BE2C (cell line): ENCODE measurements around the gene SBF1.

Source experiments
- DNase-seq: peaks from one replicate; pipeline ENCODE4 v3.0.0-alpha.2; 2020
- H3K27me3 ChIP-seq: fragments of 250-450 bp; sonication (Bioruptor Pico); 2 replicates; pipeline ENCODE4 v1.5.1; 2020; ENCODE audit warnings: mild to moderate bottlenecking
- H3K36me3 ChIP-seq: fragments of 250-450 bp; sonication (Bioruptor Pico); 2 replicates; pipeline ENCODE4 v1.5.1; 2020; ENCODE audit warnings: mild to moderate bottlenecking
- H3K4me1 ChIP-seq: fragments of 250-450 bp; sonication (Bioruptor Pico); 2 replicates; pipeline ENCODE4 v1.5.1; 2020
- H3K4me3 ChIP-seq: 2 replicates; pipeline ENCODE4 v1.5.1; 2011; ENCODE audit warnings: low read depth, low read length
- H3K9me3 ChIP-seq: fragments of 250-450 bp; sonication (Bioruptor Pico); 2 replicates; pipeline ENCODE4 v1.5.1; 2020
- CTCF ChIP-seq: IDR thresholded peaks from 2 replicates; pipeline ENCODE4 v1.5.1; 2012; ENCODE audit warnings: mild to moderate bottlenecking, low read depth, low read length

SBF1 gene

GRCh38 chr22:50454556-50455075 is 20.2 kb downstream of the SBF1 start:
- Histone ChIP-seq H3K9me3 (no peaks in the 10 kb centered on the region), H3K4me1 (no peaks in the 10 kb centered on the region), H3K27me3 (no peaks in the 10 kb centered on the region), H3K4me3 (no peak overlapping the region), H3K36me3 (peaks cover 47% of the 10 kb centered on the region)
- TF ChIP-seq CTCF = no peak
- no peak for DNase-seq

DNA sequence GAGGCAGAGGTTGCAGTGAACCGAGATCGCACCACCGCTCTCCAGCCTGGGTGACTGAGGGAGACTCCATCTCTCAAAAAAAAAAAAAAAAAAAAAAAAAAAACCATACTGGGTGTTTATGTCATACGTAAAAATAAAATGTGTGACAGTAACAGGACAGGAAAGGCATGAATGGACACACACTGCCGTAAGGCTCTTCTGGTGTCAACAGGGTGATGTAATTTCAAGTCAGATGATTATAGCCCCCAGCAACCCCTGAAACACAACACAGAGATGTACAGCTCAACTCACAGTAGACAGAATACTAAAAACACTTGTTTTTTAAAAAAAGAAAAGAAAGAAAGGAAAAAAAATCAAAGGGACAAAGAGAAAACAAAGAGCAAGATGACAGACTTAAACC is 22.2 kb downstream of the SBF1 start:
- Histone ChIP-seq H3K36me3 (peaks cover 46% of the 10 kb centered on the region), H3K4me3 (no peak overlapping the region)
- no peak for DNase-seq

GRCh38 chr22:50447576-50448551 is 27.0 kb downstream of the SBF1 start:
- H3K4me1 ChIP-seq = no peaks in the 10 kb centered on the region
- no peak for DNase-seq
- H3K36me3 ChIP-seq = peaks cover 46% of the 10 kb centered on the region
- no peaks in the 10 kb centered on the region for H3K9me3 ChIP-seq
- no peaks in the 10 kb centered on the region for H3K27me3 ChIP-seq
- H3K4me3 ChIP-seq = no peak overlapping the region
- no peak for TF ChIP-seq CTCF

More for the DNA sequence above, 22.2 kb downstream of the SBF1 start:
- H3K27me3 ChIP-seq = no peaks in the 10 kb centered on the region
- H3K9me3 ChIP-seq = no peaks in the 10 kb centered on the region
- H3K4me1 ChIP-seq = no peaks in the 10 kb centered on the region
- TF ChIP-seq CTCF = no peak

DNA sequence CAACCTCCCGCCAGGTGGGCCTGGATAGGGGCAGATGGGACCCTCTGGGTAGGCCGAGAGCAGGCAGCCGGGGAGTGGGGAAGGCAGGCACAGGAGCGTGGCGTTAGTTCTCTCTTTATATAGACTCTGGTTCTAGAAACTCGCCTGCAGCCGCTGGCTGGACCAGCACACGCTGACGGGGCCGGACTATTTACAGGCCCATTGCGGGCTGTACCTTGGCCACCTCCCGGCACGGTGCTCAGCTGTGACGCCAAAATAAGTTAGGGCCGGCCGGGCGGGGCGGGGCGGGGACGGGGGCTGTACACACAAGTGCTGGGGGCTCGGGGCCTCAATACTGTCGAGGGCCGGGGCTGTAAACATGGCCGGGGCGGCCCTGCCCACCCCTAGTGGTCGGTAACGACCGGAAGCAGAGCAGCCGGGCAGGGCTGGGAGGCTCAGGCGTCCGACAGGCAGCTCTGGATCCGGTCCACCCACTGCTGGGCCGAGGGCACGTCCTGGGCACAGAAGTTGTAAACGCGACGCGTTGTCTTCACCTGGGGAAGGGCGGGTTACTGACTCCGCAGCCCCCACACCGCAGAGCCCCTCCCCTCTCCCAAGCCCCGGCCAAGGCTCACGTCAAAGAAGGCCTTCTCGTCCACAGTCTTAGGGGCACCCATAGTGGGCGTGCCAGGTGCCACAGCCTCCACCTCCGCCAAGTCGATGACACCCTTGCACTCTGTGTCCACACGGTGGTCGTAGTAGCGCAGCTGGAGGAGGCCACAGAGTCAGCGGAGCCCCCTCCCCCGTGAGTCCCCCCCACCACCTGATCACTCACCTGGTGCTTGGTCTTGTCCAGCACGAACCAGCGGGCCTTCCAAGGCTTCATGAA is 27.9 kb downstream of the SBF1 start:
- Histone ChIP-seq H3K4me3 (no peak overlapping the region), H3K9me3 (no peaks in the 10 kb centered on the region), H3K36me3 (peaks cover 46% of the 10 kb centered on the region), H3K4me1 (no peaks in the 10 kb centered on the region), H3K27me3 (no peaks in the 10 kb centered on the region)
- no peak for TF ChIP-seq CTCF
- no peak for DNase-seq

- no peak for DNase-seq
- Histone ChIP-seq H3K36me3 (peaks cover 48% of the 10 kb centered on the region), H3K27me3 (no peaks in the 10 kb centered on the region), H3K9me3 (no peaks in the 10 kb centered on the region), H3K4me3 (no peak overlapping the region), H3K4me1 (no peaks in the 10 kb centered on the region)
- no peak for TF ChIP-seq CTCF
Observed at GRCh38 chr22:50445880-50446707, 28.7 kb downstream of the SBF1 start.
